Measurements from ENCODE around the gene MLC1.
"Not testable (repeated sequence)": the region's sequence is repeated elsewhere in the genome, so short reads cannot be mapped to it uniquely, and the experiment has no call there.

The MLC1 gene

GRCh38 chr22:50102946-50103345 lies 17.7 kb upstream of the MLC1 start:
- no peak for DNase-seq

GRCh38 chr22:50101870-50102565 lies 16.8 kb upstream of the MLC1 start:
- DNase-seq = no peak

- no peak for DNase-seq
These were observed 12.8 kb upstream of the MLC1 start for GRCh38 chr22:50098052-50098451.

GRCh38 chr22:50092342-50092741 lies 7.1 kb upstream of the MLC1 start:
- DNase-seq = no peak

- DNase-seq = no peak
These were observed 6.0 kb upstream of the MLC1 start for GRCh38 chr22:50091092-50091768.

GRCh38 chr22:50090412-50090714 lies 5.1 kb upstream of the MLC1 start:
- no peak for DNase-seq

- DNase-seq = peak; percentile 13
These were observed 4.6 kb upstream of the MLC1 start, which contains the start of gene MOV10L1 for GRCh38 chr22:50089682-50090411. Gene MOV10L1 (plus strand): TSS chr22:50090006. CDS start chr22:50090089, 83 bp downstream.

GRCh38 chr22:50089231-50089630 lies 4.0 kb upstream of the MLC1 start:
- no peak for DNase-seq

- DNase-seq = no peak
These were observed 2.9 kb upstream of the MLC1 start for GRCh38 chr22:50088096-50088495.

GRCh38 chr22:50087646-50088045 lies 2.4 kb upstream of the MLC1 start:
- DNase-seq = no peak

GRCh38 chr22:50086975-50087374 lies 1.7 kb upstream of the MLC1 start:
- DNase-seq = not testable (repeated sequence)

- peak; percentile 6 for DNase-seq
These were observed 1.3 kb upstream of the MLC1 start for GRCh38 chr22:50086526-50086925.

- DNase-seq = no peak
These were observed 608 bp downstream of the MLC1 start for GRCh38 chr22:50084614-50085021.

GRCh38 chr22:50084080-50084477 lies 1.1 kb downstream of the MLC1 start:
- DNase-seq = no peak

GRCh38 chr22:50083462-50084079 lies 1.7 kb downstream of the MLC1 start:
- DNase-seq = no peak

- no peak for DNase-seq
These were observed 2.2 kb downstream of the MLC1 start for GRCh38 chr22:50082961-50083461.

GRCh38 chr22:50082197-50082715 lies 3.0 kb downstream of the MLC1 start:
- DNase-seq = no peak

GRCh38 chr22:50081426-50082196 lies 3.6 kb downstream of the MLC1 start:
- DNase-seq = no peak

GRCh38 chr22:50080077-50080465 lies 5.2 kb downstream of the MLC1 start:
- DNase-seq = no peak

GRCh38 chr22:50078761-50079160 lies 6.5 kb downstream of the MLC1 start:
- no peak for DNase-seq

GRCh38 chr22:50078246-50078645 lies 7.0 kb downstream of the MLC1 start:
- no peak for DNase-seq

Measured in fibroblast of skin of abdomen (primary cell).